GM21529 (cell line): ENCODE results near the gene TAAR2.
"Not testable (repeated sequence)": the region's sequence is repeated elsewhere in the genome, so short reads cannot be mapped to it uniquely, and the experiment has no call there.

Source experiments
- ATAC-seq: cut with Tn5 transposase; IDR thresholded peaks from one replicate; pipeline ENCODE4 v1.9.1; 2021; ENCODE audit not compliant: unreplicated experiment

TAAR2 gene

DNA sequence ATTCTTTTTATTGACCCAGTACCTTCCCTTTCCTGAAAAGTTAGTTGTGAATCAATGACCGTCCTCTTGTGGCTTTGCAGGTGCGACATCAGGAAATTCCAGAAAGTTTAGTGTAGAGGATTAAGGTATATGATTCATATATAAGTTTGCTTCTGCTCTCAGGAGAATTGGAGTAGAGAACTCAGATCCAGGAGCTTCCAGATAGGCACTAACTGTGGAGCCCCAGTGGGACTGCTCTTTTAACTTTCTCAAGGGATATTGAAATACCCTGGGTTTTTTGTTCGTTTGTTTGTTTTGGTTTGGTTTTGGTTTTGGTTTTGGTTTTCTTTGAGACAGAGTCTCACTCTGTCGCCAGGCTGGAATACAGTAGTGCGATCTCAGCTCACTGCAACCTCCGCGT, 9.5 kb downstream of the TAAR2 start:
- peak; percentile 71 for ATAC-seq

DNA sequence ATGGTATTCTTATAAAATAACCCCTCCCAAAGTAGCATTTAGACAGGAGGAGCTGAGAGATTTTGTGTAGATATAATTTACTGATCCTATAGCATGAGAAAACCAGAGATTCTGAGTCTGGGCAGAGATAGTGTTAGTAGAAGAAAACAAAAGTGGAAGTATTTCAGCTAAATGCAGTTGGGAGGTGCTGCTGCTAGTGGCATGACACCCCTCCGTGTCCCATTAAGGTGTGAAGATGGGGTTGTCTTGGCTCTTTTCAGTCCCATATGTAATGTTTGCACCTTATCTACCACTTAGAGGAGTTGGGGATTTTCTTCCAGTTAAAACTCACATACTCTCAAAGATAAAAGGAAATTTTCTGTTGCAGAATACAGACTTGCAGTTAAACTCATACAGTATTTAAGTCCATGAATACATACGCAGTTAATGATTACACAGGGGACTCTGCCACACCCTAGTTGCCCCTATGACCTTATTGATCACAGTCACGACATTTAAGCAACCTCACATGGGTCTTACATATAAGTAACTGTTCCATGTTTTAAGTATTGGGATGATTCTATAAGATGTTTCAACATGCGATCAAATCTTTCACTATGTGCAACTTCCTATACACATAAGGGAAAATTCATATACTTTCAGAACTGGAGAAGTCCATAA, 11.5 kb downstream of the TAAR2 start:
- ATAC-seq, result no peak

DNA sequence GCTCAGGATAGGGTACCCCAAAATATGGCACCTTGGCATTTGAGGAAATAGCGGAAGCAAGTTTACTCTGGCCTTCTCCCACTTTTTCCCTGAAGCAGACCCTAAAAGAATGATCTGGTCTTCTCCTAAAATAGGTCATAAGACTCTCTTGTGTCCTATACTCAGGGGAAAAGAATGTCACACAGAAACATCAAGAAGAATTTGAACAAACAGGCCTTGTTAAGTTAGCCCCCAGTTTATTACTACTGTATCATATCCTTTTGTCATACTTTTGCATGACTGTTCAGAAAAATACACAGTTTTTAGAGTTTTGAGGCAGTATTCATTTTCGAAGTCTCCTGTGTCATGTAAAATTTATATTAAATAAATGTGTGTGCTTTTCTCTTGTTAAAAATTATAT, 12.5 kb downstream of the TAAR2 start:
- ATAC-seq, result no peak

DNA sequence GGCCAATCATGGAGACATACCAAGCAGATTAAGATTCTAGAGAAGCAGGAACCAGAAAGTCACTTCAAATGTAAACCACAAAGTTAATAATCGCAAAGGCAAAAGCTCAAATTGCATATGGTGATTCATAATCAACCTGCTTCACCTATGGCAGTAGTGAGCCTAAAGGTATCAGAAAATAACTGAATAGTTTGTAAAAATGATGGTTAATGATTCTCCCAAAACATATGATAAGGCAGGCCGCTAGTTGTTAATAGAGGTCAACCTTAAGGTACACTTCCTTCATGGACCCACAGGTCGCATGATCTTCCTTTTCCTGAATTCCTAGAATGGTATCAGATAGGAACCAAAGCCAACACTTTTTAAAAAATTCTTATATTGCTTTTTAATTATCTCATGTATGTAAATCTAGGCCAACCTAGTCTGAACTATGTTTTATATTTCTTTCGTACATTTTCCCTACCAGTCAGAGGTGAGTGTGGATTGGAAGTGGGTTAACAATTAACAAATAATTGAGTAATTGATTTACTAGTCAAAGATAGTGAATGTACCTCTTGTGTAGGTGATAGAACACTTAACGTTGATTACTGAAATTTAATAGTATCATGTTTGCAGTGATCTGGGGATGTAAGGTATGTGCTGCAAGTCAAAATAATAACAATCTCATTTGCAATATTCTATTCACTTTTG, 16.4 kb downstream of the TAAR2 start:
- ATAC-seq, result no peak

DNA sequence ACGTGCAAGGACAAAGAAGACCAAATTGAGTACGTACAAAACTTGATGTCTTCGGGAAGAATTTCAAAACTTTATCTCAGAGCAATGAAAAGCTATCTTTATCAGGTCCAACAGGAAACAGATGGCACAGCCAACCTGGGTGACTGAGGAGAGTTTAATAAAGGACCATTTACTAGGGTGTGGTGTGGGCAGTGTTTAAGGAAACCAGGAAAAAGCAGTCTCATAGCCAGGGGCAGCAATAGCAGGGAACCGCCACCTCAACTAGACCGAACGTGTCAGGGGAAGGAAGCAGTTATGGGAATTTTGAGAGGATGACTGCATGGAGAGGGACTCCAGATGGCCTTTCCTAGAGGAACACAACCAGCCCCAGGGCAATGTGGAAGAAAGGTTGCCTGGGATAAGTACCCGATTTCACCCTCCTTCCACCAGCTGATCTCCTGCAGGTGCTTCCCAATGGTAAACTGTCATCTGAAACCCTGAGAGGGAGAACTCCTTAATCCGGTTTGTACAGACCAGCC, 19.4 kb downstream of the TAAR2 start:
- no peak for ATAC-seq

DNA sequence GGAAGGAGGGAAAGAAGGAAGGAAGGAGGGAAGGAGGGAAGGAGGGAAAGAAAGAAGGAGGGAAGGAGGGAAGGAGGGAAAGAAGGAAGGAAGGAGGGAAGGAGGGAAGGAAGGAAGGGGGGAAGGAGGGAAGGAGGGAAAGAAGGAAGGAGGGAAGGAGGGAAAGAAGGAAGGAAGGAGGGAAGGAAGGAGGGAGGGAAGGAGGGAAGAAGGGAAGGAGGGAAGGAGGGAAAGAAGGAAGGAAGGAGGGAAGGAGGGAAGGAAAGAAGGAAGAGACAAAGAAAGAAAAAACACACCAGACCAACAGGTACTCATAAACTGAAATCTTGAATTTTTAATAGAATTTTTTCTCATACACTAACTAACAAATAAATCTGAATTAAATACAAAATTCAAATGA, 23.2 kb downstream of the TAAR2 start:
- ATAC-seq, result not testable (repeated sequence)

DNA sequence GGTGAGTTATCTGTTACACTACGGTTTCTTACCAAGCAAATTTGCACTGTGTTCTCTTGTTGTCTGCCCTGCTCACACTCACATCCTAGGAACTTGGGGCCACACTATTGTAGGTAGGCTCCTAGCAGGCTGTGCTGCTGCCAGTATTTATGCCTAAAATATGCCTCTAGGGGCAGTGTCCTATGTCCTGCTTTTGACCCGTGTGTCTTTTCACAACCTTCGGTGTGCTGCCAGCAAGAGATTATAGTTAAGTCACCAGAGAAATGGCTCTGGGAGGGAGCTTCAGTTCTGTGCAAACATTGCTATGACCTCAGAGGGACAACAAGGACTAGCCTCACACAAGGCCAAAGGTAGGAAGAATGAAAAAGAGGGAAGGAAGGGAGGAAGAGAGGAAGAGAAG, 25.6 kb downstream of the TAAR2 start:
- ATAC-seq, result peak; percentile 89

DNA sequence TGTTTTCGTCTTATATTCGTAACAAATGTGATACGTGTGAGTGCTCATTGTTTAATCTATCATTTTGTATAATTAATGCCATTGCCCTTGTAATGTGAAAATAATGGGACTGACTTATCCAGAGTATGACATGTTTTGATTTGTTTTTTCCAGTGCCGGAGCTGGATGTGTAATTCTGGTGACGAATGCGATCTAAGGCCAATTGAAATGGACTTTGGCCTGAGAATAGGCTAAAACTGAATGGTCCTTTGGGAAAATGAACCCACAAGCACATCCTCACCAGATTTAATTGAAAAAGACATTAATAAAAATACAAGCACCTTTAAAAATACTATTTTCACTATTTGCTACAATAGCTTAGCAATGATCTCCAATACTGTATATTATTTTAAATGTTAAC, 27.9 kb downstream of the TAAR2 start:
- no peak for ATAC-seq

DNA sequence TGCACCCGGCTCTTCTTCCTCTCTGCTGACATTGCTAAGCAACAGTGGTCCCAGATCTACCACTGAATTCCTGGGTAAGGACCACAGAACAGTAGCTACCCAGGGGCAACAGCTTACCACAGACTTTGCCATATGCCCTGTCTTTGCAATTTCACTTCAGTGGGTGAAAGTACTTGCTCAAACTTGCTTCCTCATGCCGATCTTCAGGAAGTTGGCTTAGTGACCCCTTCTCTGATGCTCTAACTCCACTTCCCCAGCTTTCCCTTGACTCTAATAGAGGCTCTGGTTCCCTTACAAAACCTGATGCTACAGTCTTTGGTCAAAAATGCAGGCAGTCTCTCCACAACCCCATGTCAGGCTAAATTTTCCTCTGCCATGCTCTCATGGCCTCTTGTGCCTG, 31.2 kb downstream of the TAAR2 start:
- no peak for ATAC-seq

DNA sequence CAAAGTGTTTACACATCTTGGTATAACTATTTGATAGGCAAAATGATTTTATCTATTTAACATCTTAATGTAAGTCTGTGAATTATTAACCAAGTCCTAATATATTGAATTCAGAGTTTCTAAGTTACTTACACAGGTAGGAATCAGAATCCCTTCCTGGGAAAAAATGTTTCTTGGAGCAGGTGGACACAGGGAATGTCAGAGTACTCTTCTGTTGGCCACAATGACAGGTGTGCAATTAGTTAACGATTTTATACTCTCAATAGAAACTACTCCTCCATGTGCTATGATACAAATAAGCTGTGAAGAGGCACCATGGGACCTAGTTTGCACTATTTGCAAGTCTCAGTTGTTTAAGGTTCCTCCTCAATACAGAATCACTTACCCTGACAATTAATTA, 33.7 kb downstream of the TAAR2 start:
- no peak for ATAC-seq

DNA sequence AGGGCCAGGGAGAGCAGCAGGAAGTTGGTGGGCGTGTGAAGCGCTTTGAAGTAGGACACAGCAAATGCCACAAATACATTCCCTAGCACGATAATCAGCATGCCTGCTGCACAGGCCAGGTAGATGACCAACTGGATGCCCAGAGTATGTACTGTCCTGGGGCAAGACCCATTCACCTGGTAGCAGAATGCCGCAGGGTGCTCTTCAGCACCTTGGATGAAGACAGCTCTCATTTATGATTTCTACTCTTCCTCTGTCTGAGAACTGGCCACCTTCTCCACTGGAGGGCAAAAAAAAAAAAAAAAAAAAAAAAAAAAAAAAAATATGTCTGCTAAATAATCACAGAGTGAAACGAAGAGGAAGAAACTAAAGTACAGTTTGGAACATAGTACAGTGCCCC, 34.6 kb downstream of the TAAR2 start, which contains the start of gene TAAR5:
Gene TAAR5 (minus strand): TSS at position 288 of the 400 bp plus-strand sequence. CDS start 55 bp downstream, at position 233.
- no peak for ATAC-seq

DNA sequence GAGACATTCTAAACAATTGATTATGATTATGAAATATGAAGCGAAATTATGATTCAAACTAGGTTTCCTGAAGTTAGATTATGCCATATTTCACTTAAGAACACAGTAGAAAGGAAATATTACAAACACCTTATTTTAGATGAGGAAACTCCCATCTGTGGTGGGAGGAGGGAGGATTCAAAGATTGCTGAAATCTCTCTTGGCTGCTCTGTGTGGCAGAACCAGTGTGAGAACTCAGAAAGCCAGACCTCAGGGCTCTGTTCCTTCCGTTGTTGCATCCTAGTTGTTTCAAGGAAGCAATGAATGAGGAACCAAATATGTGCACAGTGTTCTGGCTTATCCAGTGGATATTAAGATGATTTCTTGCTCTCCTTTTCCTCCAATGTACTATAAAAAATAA, 36.7 kb downstream of the TAAR2 start:
- no peak for ATAC-seq

DNA sequence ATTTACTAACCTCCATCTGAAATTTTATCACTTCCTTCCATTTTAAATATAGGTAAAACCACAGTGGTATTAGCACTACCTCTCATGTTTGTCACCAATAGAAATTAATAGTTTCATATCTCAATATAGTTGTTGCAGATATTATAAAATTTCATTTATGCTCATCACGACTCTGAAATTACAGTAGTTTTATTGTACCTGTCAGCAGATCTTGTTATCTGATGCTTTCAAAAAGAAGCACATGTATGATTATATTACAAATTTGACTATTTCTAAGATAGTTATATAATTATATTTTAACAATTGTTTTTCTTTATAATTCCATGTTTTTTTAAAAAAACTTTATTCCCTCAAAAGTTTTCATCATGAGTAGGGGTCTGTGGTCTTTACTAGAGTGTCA, 39.4 kb downstream of the TAAR2 start:
- ATAC-seq, result no peak

DNA sequence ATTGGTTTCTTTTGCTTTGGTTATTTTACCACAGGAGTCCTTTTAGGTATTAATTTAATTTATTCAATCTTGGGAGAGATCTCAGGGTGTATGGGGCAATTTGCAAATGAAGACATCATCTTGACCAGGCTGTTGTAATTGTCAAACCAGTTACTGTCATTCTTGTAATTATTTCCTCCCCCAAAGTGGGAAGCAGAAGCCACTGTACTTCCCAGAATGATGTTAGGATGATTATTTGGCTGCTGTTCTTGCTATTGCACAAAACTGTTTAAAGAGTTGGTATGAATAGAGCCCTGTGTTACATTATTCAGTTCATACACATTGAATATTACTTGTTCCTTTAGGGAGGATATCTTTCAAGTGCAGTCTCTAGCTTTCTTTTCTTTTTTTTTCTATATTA, 52.3 kb downstream of the TAAR2 start:
- ATAC-seq, result no peak

DNA sequence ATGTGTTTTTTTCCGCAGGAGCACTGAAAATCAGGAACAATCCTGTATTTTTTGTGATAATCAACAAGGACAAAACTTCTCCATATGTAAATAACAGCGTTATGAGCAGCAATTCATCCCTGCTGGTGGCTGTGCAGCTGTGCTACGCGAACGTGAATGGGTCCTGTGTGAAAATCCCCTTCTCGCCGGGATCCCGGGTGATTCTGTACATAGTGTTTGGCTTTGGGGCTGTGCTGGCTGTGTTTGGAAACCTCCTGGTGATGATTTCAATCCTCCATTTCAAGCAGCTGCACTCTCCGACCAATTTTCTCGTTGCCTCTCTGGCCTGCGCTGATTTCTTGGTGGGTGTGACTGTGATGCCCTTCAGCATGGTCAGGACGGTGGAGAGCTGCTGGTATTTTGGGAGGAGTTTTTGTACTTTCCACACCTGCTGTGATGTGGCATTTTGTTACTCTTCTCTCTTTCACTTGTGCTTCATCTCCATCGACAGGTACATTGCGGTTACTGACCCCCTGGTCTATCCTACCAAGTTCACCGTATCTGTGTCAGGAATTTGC, 53.8 kb downstream of the TAAR2 start, which contains the start of gene TAAR6:
Gene TAAR6 (plus strand): TSS at position 102 of the 557 bp plus-strand sequence. CDS start 0 bp downstream, at position 102.
- no peak for ATAC-seq

DNA sequence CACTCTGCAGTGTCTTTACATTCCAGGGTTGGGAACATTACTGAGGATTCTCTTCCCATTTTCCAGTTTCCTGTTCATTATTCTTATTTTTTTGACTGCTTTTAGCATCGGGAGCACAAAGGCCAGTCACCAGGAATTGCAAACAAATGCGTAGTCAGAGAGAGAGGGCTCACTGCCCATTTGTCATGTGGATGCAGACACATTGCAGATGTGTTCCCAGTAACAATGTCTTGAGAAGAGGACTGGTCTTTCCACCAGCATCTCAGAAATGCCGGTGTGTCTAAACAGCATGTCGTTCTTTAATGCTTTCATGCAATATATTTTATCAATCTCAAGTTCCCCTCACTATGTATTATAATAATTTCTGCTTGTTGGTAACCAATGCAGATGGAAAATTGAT, 54.9 kb downstream of the TAAR2 start:
- ATAC-seq, result no peak

DNA sequence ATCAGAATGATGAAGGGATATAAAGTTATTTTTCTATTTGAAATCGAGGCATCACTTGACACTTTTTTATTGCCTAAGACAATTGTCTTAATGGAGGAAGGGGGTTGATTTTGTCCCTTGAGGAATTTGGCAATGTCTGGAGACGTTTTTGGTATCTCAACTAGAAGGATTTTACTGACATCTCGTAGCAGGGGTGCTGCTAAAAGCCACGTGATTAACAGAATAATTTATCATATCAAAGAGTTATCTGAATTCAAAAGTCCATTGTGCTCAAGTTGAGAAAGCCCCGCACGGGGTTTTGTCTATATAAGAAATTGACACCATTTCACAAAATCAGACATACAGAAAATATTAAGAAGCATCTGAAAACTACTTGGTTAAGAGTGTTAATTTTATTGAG, 55.5 kb downstream of the TAAR2 start:
- ATAC-seq, result no peak

DNA sequence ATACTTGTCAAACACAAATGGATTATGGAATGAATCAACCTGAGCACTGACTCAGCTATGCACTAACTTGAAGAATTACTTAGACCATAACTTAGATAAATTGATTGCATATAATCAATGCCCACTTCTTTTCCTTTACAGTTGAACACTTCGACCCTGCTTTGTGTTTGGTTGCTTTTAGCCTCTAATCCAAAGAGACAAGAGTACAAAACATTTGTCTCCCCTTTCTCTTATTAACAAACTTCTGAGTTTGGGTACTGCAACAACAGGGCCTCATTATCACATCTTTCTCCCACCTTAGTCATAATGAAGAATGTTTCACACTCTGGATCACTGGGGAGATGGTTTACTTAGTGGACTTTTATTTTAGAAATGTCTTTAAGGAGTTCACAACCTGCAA, 56.5 kb downstream of the TAAR2 start:
- no peak for ATAC-seq
